Measurements from ENCODE around the gene DCST2.
"Not testable (repeated sequence)": the region's sequence is repeated elsewhere in the genome, so short reads cannot be mapped to it uniquely, and the experiment has no call there.

The DCST2 gene

GRCh38 chr1:154995301-154995983 is 38.1 kb downstream of the DCST2 start:
- not testable (repeated sequence) for H3K4me2 ChIP-seq (ENCODE audit: insufficient read depth, low read length, poor library complexity, severe bottlenecking); H4K8ac ChIP-seq (ENCODE audit: low read depth, low read length); H3K27me3 ChIP-seq (ENCODE audit: control insufficient read depth in 3 of 3, insufficient read depth in 3 of 3, low read depth in 1 of 3, low read length in 3 of 3); H3K79me1 ChIP-seq (ENCODE audit: low read depth, low read length); H3K4ac ChIP-seq (ENCODE audit: low read length); H3K9ac ChIP-seq (ENCODE audit: low read depth, low read length, poor library complexity); H2BK5ac ChIP-seq (ENCODE audit: low read length); H3K27ac ChIP-seq (replicated peaks; ENCODE audit: low read length); H3K14ac ChIP-seq (ENCODE audit: low read length); H3K9me3 ChIP-seq (replicated peaks in 1 of 2; ENCODE audit: control insufficient read depth in 2 of 2, insufficient read depth in 1 of 2, low read depth in 1 of 2, low read length in 2 of 2); H2AFZ ChIP-seq (ENCODE audit: low read length); H3K18ac ChIP-seq (ENCODE audit: low read length); DNase-seq (ENCODE audit: low spot score); H2BK15ac ChIP-seq (ENCODE audit: low read length); H4K91ac ChIP-seq (ENCODE audit: low read depth, low read length, poor library complexity); H3K23ac ChIP-seq (ENCODE audit: low read depth, low read length, poor library complexity); H2BK12ac ChIP-seq (ENCODE audit: low read length); H2BK120ac ChIP-seq (ENCODE audit: low read depth, low read length); H3K4me3 ChIP-seq (ENCODE audit: low read length in 2 of 2); H2AK5ac ChIP-seq (ENCODE audit: low read depth, low read length)
- WGBS, 2 donors (ENCODE audit: extremely low coverage in 2 of 2, insufficient read length in 2 of 2, insufficient replicate concordance in 1 of 2), result no CpG with 5 or more reads among the region's 13 CpGs
- H3K4me1 ChIP-seq (ENCODE audit: control insufficient read depth in 2 of 2, insufficient read depth in 1 of 2, low read depth in 1 of 2, low read length in 2 of 2), result peaks cover 13 to 15% of the 10 kb centered on the region in 2 donors
- peaks cover 9 to 22% of the 10 kb centered on the region in 2 donors for H3K36me3 ChIP-seq (replicated peaks in 1 of 2; ENCODE audit: control insufficient read depth in 2 of 2, insufficient read depth in 2 of 2, low read length in 2 of 2)

DNA sequence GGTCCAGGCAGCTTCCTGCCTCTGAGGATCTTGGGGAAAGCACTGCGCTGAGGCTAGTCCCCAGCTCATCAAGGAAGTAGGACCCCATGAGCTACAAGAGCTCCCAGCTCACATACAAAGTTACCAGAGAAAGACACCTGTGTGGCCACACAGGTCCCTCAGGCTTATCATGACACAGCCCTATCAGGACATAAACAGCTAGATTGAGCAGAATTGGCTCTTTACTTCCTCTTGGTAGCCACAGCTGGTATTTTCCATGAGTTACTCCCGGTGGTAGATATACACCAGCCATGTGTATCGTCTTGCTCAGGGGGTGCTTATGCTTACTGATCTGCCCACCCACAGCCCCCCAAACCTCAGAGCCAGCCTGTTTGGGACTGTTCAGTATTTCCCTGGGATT is 39.0 kb downstream of the DCST2 start:
- Histone ChIP-seq H4K91ac (ENCODE audit: low read depth, low read length, poor library complexity) (no peak overlapping the region), H3K4ac (ENCODE audit: low read length) (no peak overlapping the region), H2BK15ac (ENCODE audit: low read length) (peak overlapping the region; percentile 72), H3K9me3 (replicated peaks in 1 of 2; ENCODE audit: control insufficient read depth in 2 of 2, insufficient read depth in 1 of 2, low read depth in 1 of 2, low read length in 2 of 2) (no peaks in the 10 kb centered on the region), H2BK5ac (ENCODE audit: low read length) (no peak overlapping the region), H2AFZ (ENCODE audit: low read length) (no peak overlapping the region), H3K27me3 (ENCODE audit: control insufficient read depth in 3 of 3, insufficient read depth in 3 of 3, low read depth in 1 of 3, low read length in 3 of 3) (peaks cover 0 to 2% (median 0%) of the 10 kb centered on the region in 3 experiments), H3K4me1 (ENCODE audit: control insufficient read depth in 2 of 2, insufficient read depth in 1 of 2, low read depth in 1 of 2, low read length in 2 of 2) (peaks cover 8 to 9% of the 10 kb centered on the region in 2 donors), H3K27ac (replicated peaks; ENCODE audit: low read length) (no peak overlapping the region), H3K36me3 (replicated peaks in 1 of 2; ENCODE audit: control insufficient read depth in 2 of 2, insufficient read depth in 2 of 2, low read length in 2 of 2) (peaks cover 17 to 30% of the 10 kb centered on the region in 2 donors), H3K23ac (ENCODE audit: low read depth, low read length, poor library complexity) (no peak overlapping the region), H2AK5ac (ENCODE audit: low read depth, low read length) (peak overlapping the region; percentile 41), H3K9ac (ENCODE audit: low read depth, low read length, poor library complexity) (no peak overlapping the region), H3K14ac (ENCODE audit: low read length) (no peak overlapping the region), H3K4me3 (ENCODE audit: low read length in 2 of 2) (no peak overlapping the region), H4K8ac (ENCODE audit: low read depth, low read length) (no peak overlapping the region), H3K79me1 (ENCODE audit: low read depth, low read length) (peaks cover 2% of the 10 kb centered on the region), H2BK120ac (ENCODE audit: low read depth, low read length) (no peak overlapping the region), H3K18ac (ENCODE audit: low read length) (no peak overlapping the region), H3K4me2 (ENCODE audit: insufficient read depth, low read length, poor library complexity, severe bottlenecking) (no peak overlapping the region), H2BK12ac (ENCODE audit: low read length) (no peak overlapping the region)
- no peak for DNase-seq (ENCODE audit: low spot score)
- no CpG with 5 or more reads among the region's 3 CpGs for WGBS, 2 donors (ENCODE audit: extremely low coverage in 2 of 2, insufficient read length in 2 of 2, insufficient replicate concordance in 1 of 2)

DNA sequence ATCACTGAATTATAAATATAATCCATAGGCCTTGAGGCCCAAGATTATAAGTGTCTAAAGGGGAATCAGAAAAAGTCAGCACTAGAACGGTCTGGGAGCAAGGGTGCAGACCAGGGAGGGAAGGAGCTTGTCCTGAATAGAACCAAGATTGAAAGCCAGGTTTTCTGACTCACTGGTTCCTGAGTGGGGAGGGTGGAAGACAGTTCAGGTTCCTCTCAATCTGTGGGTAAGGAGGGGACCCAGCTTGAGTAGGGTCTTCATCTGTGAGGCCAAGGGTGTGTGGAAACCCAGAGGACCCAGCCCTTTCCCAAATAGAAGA is 39.4 kb downstream of the DCST2 start:
- no peak overlapping the region for H2BK12ac ChIP-seq (ENCODE audit: low read length)
- no peak overlapping the region for H3K4ac ChIP-seq (ENCODE audit: low read length)
- H3K4me3 ChIP-seq (ENCODE audit: low read length in 2 of 2), result no peak overlapping the region
- H3K9me3 ChIP-seq (replicated peaks in 1 of 2; ENCODE audit: control insufficient read depth in 2 of 2, insufficient read depth in 1 of 2, low read depth in 1 of 2, low read length in 2 of 2), result no peaks in the 10 kb centered on the region
- peaks cover 0 to 2% (median 0%) of the 10 kb centered on the region in 3 experiments for H3K27me3 ChIP-seq (ENCODE audit: control insufficient read depth in 3 of 3, insufficient read depth in 3 of 3, low read depth in 1 of 3, low read length in 3 of 3)
- H3K79me1 ChIP-seq (ENCODE audit: low read depth, low read length), result peaks cover 2% of the 10 kb centered on the region
- no peak overlapping the region for H2AFZ ChIP-seq (ENCODE audit: low read length)
- H3K23ac ChIP-seq (ENCODE audit: low read depth, low read length, poor library complexity), result no peak overlapping the region
- peak overlapping the region; percentile 92 for H2BK120ac ChIP-seq (ENCODE audit: low read depth, low read length)
- H3K9ac ChIP-seq (ENCODE audit: low read depth, low read length, poor library complexity), result no peak overlapping the region
- H4K91ac ChIP-seq (ENCODE audit: low read depth, low read length, poor library complexity), result no peak overlapping the region
- H3K27ac ChIP-seq (replicated peaks; ENCODE audit: low read length), result no peak overlapping the region
- H2AK5ac ChIP-seq (ENCODE audit: low read depth, low read length), result peak overlapping the region; percentile 41
- WGBS, 2 donors (ENCODE audit: extremely low coverage in 2 of 2, insufficient read length in 2 of 2, insufficient replicate concordance in 1 of 2), result no CpG with 5 or more reads among the region's 1 CpG
- no peak for DNase-seq (ENCODE audit: low spot score)
- no peak overlapping the region for H4K8ac ChIP-seq (ENCODE audit: low read depth, low read length)
- peaks cover 8 to 9% of the 10 kb centered on the region in 2 donors for H3K4me1 ChIP-seq (ENCODE audit: control insufficient read depth in 2 of 2, insufficient read depth in 1 of 2, low read depth in 1 of 2, low read length in 2 of 2)
- peaks cover 20 to 34% of the 10 kb centered on the region in 2 donors for H3K36me3 ChIP-seq (replicated peaks in 1 of 2; ENCODE audit: control insufficient read depth in 2 of 2, insufficient read depth in 2 of 2, low read length in 2 of 2)
- no peak overlapping the region for H2BK5ac ChIP-seq (ENCODE audit: low read length)
- H3K18ac ChIP-seq (ENCODE audit: low read length), result no peak overlapping the region
- peak overlapping the region; percentile 72 for H2BK15ac ChIP-seq (ENCODE audit: low read length)
- no peak overlapping the region for H3K14ac ChIP-seq (ENCODE audit: low read length)
- no peak overlapping the region for H3K4me2 ChIP-seq (ENCODE audit: insufficient read depth, low read length, poor library complexity, severe bottlenecking)

DNA sequence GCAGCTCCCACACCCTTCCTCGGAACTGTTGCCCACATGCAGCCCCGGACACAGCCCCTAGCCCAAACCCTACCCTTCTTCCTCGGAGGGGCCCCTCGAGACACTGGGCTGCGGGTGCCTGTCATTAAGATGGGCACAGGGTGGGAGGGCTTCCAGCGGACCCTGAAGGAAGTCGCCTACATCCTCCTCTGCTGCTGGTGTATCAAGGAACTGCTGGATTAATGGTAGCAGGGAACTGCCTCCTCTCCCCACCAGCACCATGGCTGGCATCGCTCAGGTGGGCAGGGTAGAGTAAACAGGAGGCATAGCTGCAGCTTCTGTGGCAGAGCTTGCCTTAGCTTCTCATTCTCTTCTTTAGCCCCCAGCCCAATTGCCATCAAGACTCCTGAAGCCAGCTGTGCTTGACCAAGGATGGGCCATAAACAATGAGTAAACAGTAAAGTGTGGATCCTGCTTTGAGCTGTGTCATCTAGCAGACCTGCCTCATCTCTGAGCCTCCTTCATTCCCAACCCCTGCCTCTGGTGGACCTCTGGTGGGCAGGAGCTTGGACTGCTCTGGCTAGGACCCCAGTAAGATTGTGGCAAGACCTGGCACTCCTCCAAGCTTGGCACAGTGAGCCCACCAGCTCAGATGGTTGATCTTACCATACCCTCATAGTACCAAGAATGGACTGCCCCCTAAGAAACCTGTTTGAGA is 39.9 kb downstream of the DCST2 start, which contains the start of gene LENEP:
Gene LENEP (plus strand): TSS at position 15 of the 697 bp plus-strand sequence. CDS start 22 bp downstream, at position 37.
- no peak within 1 kb of the TSS for H3K4me3 ChIP-seq (ENCODE audit: low read length in 2 of 2)
- no peak within 1 kb of the TSS for H2AFZ ChIP-seq (ENCODE audit: low read length)
- H3K4me2 ChIP-seq (ENCODE audit: insufficient read depth, low read length, poor library complexity, severe bottlenecking), result no peak within 1 kb of the TSS
- H3K4ac ChIP-seq (ENCODE audit: low read length), result no peak within 1 kb of the TSS
- H3K9ac ChIP-seq (ENCODE audit: low read depth, low read length, poor library complexity), result no peak within 1 kb of the TSS
- peak within 1 kb of the TSS; percentile 6 for H3K27ac ChIP-seq (replicated peaks; ENCODE audit: low read length)
- peak within 1 kb of the TSS; percentile 92 for H2BK120ac ChIP-seq (ENCODE audit: low read depth, low read length)
- peak within 1 kb of the TSS; percentile 72 for H2BK15ac ChIP-seq (ENCODE audit: low read length)
- no peak within 1 kb of the TSS for H3K23ac ChIP-seq (ENCODE audit: low read depth, low read length, poor library complexity)
- H3K18ac ChIP-seq (ENCODE audit: low read length), result peak within 1 kb of the TSS; percentile 6
- no peak within 1 kb of the TSS for H3K14ac ChIP-seq (ENCODE audit: low read length)
- H2BK12ac ChIP-seq (ENCODE audit: low read length), result no peak within 1 kb of the TSS
- no peak within 1 kb of the TSS for H2BK5ac ChIP-seq (ENCODE audit: low read length)
- peaks cover 0 to 2% (median 0%) of the 10 kb centered on the region in 3 experiments for H3K27me3 ChIP-seq (ENCODE audit: control insufficient read depth in 3 of 3, insufficient read depth in 3 of 3, low read depth in 1 of 3, low read length in 3 of 3)
- H4K91ac ChIP-seq (ENCODE audit: low read depth, low read length, poor library complexity), result no peak within 1 kb of the TSS
- H2AK5ac ChIP-seq (ENCODE audit: low read depth, low read length), result peak within 1 kb of the TSS; percentile 41
- DNase-seq (ENCODE audit: low spot score), result no peak
- peaks cover 6% of the 10 kb centered on the region in 2 donors for H3K4me1 ChIP-seq (ENCODE audit: control insufficient read depth in 2 of 2, insufficient read depth in 1 of 2, low read depth in 1 of 2, low read length in 2 of 2)
- H3K36me3 ChIP-seq (replicated peaks in 1 of 2; ENCODE audit: control insufficient read depth in 2 of 2, insufficient read depth in 2 of 2, low read length in 2 of 2), result peaks cover 23 to 39% of the 10 kb centered on the region in 2 donors
- WGBS, 2 donors (ENCODE audit: extremely low coverage in 2 of 2, insufficient read length in 2 of 2, insufficient replicate concordance in 1 of 2), result no CpG with 5 or more reads among the region's 8 CpGs
- H4K8ac ChIP-seq (ENCODE audit: low read depth, low read length), result no peak within 1 kb of the TSS
- no peaks in the 10 kb centered on the region for H3K9me3 ChIP-seq (replicated peaks in 1 of 2; ENCODE audit: control insufficient read depth in 2 of 2, insufficient read depth in 1 of 2, low read depth in 1 of 2, low read length in 2 of 2)
- H3K79me1 ChIP-seq (ENCODE audit: low read depth, low read length), result peaks cover 2% of the 10 kb centered on the region

Measured in neuronal stem cell (in vitro differentiated cells).